Colon (tissue), 2 donors: ENCODE measurements around the gene NME5.
"Not testable (repeated sequence)": the region's sequence is repeated elsewhere in the genome, so short reads cannot be mapped to it uniquely, and the experiment has no call there.

Experiments
- FAIRE-seq: peaks from 2 replicates; lab custom pipeline; 2012; peaks lifted over from hg19 to GRCh38; lab: Jason Lieb, UNC
- donor health status: control.
- donor health status: control.

NME5 gene, protein sequence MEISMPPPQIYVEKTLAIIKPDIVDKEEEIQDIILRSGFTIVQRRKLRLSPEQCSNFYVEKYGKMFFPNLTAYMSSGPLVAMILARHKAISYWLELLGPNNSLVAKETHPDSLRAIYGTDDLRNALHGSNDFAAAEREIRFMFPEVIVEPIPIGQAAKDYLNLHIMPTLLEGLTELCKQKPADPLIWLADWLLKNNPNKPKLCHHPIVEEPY

DNA sequence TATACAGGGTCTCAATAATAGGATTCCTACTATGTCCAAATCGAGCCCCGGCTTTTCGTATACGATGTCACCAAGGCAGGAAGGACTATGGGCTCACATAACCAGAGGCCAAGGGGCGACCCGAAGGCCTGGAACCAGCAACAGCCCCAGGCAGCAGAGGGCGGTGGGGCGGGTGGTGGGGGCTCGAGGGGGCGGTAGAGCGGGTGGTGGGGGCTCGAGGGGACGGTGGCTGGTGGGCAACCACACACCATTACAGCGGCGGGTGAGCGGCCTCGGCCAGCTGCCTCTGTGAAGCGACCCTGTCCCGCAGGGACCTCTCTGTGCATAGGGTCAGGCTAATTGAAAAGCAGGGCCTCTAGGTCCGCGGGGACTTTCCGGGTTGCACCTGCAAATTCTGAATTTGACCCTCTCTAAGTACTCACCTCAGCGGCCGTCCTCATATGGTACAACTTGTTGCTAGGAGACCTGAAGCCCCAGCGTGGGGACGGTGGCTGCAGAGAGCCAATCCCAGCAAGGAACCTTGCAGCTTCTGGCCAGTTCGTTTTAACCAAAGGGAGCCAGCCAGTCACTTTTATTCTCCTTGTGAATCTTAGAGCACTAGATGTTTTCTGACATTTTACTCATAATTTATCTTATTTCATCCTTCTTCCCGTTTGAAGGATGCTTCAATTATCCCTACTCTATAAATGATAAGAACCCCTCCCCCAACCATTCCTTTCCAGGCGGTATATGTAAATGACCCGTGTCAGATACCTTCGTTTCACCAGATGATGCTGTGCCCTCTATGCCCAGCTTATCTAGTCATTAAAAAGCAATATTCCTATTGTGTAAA, at the start of gene NME5:
Gene NME5 (minus strand): TSS at position 480 of the 832 bp plus-strand sequence. CDS start 648 bp downstream, outside the sequence.
- no peak for FAIRE-seq

DNA sequence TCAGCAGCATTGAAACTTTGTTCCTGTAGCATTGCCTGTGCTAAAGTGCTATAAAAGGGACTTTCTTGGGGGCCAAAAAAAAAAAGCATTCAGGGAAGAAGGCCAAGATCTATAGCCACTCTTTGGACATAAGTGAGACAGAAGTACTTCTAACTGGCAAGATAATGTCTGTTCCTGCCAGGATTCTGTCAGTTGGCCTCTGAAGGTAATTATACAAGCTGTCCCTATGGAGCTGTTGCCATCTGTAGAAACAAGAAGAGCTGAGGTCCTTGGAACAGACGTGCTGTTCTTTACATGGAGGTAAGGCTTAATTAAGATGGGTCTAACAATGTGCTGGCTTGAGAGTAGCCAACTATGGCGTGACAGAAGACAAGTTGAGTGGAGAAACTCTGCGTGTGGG, 49.4 kb upstream of the NME5 start:
- FAIRE-seq: no peak

DNA sequence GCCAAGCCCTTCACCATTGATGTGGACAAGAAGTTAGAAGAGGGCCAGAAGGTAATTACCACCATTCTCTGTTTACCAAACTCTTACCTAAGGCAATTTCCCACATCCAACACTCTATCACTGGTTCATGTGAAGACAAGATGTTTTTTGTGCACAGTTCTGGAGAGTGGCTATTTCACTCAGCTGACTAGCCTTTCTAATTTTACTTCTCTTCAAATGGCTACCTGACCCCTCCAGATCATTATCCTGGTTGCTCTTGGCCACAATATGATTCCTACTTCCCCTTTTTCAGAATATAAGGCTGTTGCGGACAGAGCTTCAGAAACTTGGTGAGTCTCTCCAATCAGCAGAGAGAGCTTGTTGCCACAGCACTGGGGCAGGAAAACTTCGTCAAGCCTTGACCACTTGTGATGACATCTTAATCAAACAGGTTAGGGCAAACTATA, 46.8 kb upstream of the NME5 start:
- FAIRE-seq: no peak

DNA sequence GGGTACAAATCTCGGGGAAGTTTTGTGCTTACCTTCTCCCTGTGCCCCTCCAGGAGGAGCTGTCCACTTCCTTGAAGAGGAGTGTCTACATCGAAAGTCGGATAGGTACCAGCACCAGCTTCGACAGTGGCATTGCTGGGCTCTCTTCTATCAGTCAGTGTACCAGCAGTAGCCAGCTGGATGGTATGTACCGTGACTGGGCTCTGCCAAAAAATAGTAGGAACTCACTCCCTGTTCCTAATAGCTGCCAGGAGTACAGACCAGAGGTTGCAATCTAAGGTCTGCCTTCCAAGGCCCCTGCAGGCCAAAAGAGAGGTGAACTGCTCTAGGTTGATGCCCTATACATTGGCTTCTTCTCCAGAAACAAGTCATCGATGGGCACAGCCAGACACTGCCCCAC, 43.6 kb upstream of the NME5 start:
- no peak for FAIRE-seq

DNA sequence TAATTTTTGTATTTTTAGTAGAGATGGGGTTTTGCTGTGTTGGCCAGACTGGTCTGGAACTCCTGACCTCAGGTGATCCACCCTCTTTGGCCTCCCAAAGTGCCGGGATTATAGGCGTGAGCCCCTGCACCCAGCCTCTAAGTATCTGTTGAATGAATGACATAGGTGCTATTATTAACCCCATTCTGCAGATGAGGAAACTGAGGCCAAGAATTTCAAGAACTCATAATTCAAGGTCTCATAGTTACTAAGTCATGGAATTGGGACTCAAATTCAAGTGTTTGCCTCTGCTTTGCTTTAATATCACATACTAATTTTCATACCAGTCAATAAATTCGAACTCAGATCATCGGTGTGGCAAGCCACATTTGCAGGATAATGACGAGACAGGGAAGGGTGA, 41.6 kb upstream of the NME5 start:
- FAIRE-seq: no peak

DNA sequence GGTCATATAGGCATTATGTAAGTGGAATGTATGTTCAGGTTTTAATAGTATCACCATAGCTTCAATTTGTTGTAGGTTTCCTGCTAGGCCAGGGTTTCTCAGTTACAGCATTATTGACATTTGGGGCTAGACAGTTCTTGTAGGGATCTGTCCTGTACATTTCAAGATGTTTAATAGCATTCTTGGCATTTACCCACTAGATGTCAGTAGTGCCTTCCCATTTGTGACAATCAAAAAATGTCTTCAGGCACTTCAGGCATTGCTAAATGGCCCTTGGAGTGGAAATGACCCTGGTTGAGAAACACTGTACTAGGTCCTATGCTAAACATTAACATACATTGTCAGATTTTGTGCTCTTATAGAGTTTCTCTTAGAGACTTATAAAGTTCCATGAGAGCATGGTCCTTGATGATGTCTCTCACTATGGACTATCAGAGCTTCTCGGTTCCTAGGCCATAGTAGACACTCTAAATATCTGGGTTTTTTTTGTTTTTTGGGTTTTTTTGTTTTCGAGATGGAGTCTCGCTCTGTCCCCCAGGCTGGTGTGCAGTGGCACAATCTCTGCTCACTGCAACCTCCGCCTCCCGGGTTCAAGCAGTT, 41.1 kb upstream of the NME5 start:
- no peak for FAIRE-seq

DNA sequence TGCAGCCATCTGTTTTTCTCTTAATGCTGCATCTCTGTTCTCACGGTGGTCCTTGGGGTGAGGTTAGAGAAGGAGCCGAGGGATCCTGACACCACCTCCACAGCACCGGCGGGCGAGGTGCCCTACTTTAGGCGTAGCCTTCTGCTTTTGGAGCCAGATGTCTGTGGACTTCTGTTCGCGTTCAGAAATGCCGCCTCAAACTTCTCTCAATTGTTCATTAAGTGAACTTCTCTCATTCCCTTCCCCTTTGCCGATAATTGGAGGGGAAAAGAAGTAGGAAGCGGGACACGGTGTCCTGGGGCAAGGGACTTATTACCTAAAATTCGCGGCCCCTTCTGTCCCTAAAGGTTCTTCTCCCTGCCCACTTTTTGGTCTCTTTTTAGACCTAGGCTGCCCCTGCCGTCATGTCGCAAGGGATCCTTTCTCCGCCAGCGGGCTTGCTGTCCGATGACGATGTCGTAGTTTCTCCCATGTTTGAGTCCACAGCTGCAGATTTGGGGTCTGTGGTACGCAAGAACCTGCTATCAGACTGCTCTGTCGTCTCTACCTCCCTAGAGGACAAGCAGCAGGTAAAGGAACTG, 40.1 kb upstream of the NME5 start:
- no peak for FAIRE-seq

DNA sequence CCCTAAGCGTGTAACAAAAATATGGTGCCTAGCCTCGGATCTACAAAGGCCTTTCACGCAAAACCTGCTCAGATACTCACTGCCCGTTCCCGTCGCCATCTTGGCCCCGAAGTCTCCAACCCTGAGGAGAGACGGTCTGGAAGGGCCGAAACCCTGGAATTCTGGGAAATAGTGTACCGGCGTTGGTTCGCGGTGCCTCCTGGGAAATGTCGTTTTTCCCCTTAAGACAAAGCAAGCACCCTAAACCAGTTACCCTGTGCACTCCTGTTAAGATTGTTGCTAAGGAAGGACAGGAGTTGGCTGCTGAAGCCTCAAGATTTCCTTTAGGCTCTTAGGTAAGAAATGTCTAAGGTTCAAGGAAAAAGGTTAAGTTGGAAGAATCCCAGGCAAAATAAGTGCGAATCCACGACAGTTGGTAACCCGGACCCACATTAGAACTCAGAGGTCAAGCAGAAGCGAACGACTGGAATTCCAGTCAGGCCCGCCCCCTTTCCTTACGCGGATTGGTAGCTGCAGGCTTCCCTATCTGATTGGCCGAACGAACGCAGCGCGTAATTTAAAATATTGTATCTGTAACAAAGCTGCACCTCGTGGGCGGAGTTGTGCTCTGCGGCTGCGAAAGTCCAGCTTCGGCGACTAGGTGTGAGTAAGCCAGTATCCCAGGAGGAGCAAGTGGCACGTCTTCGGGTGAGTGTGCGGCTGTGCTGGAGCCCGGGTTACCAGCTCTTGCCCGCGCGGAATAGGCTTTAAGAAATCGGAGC, 39.5 kb upstream of the NME5 start, which contains the start of the genes BRD8 and KIF20A:
Gene BRD8 (minus strand): TSS at position 115 of the 761 bp plus-strand sequence. CDS start 16 bp downstream, at position 99.
Gene KIF20A (plus strand): TSS at position 597 of the 761 bp plus-strand sequence. CDS start 569 bp downstream, outside the sequence.
- FAIRE-seq: no peak

DNA sequence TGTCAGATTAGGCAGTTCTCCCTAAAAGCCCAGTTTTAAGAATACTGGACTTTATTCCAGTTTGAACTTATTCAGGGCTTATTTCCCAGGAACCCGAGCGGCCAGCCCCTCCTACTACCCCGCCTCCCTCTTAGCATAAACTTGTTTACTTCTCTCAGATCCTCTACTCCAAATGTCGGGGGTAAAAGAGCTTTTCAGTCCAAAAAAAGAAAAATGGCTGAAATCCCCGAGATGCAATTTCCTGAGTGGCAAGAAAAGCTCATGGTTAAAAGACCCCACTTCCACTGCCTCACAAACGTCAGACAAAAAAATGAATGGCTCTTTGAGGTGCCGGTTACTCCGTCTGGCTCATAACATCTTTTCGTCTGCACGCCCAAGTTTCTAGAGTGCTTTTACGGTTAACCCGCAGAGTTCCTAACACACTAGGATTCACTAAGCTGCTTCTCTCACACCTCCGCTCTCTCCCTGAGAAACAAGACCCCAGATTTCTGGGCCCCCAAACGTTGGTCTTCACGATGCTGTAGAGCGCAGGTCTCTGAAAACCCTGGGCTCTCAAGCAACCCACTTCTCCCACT, 38.8 kb upstream of the NME5 start:
- no peak for FAIRE-seq

DNA sequence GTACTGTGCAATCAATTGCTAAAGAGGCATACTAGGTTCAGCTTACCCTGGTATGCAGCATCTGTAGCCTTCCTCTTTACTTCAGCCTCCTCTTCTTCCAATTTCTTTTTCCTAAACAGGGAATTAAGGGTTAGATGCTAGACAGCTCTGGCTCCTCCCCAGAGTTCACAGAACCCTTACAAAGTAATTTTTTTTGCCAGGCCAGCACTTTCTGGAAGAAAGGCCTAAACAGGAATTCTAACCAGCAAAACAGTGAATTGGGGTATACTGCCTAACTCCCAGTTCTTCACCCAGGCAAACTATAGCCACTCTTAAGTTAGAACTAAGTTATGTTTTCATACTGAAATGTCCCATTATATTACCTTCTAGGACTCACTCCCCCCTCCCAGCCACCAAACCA, 31.1 kb upstream of the NME5 start:
- no peak for FAIRE-seq

DNA sequence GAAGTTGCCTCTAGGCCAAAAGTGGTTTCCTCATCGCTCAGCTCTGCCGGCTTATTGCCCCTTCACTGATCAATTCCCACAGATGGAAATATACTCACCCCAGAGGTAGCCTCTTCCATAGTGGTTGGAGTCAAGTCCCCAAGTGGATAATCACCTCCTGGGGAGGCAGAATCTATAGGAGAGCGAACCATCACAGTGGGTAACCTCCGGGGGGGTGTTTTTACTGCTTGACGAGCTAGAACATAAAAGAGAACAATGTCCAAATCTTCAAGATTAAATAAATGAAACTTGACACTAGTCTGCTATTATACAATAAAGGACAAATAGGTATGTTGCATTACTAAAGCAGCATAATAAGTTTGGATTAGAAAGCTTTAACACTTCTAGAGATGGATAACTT, 29.9 kb upstream of the NME5 start:
- FAIRE-seq: no peak

DNA sequence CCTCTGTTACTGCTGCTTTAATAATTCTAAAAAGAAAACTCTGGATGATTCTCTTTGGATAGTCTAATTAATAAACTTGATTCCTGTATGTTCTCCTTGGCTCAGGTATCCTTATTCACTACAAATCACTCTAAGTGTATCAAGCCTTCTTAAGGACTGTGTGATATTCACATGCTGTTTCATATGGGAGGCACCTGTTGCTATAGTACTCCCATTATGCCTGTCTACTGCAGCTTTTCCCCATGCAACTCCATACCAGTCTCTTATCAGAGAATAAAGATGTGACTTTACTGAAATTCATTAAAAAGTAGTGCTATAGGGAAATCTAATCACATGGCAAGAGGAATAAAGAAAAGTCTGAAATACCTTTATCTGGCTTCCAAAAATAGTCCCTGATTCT, 24.5 kb upstream of the NME5 start:
- FAIRE-seq: no peak

DNA sequence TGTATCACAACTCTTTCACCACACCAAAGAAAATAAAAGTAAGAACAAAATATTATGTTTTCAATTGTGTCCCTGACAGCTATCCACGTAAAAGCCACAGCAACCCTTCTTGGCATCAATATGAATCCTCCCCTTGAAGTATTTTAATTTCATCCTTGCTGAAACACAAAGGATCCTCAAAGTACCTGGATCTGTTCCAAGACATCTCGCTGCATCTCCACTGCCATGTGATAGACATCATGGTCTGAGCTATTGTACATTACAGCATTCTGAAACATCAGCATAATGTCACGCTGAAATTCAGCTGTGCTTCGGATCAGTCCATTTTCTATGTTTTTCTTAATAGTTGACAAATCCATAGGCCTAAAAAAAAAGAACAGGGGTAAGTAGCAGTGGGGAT, 21.5 kb upstream of the NME5 start:
- no peak for FAIRE-seq

DNA sequence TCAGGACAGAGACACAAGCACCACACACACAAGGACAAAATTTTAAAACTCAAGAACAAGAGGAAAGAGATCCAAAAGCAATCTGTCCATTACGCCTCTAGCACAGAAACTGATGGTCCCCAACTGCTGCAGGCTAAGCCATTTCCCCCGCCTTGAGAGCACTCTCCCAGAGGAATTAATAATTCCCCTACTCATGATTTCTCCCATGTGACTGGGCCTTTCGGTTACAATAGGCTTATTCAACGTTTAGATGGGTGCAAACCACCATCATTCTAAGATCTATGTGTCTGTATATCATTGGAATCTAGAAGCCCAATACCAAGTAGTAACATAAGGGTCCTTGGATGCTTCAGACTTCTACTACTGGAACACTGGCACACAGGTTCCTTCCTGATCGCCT, 20.4 kb upstream of the NME5 start:
- FAIRE-seq: no peak

DNA sequence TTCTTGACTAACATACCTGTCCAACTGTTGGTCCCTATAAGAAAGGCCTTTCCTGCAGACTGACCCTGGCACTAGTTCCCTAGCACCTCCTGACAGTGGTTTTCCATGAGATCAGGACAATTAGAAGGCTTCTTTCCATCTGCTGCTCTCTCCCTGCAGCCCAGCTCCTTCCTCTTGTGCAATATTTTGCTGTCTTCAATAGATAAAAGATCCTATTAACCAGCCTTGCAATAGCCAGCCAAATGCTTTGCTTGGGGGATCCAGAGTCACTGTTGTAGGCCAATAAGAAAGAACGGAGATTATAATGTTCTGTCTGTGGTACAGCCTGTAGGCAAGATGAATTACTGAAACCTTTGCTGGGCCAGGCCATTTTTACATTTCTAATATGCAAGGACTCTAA, 18.4 kb upstream of the NME5 start:
- FAIRE-seq: no peak

DNA sequence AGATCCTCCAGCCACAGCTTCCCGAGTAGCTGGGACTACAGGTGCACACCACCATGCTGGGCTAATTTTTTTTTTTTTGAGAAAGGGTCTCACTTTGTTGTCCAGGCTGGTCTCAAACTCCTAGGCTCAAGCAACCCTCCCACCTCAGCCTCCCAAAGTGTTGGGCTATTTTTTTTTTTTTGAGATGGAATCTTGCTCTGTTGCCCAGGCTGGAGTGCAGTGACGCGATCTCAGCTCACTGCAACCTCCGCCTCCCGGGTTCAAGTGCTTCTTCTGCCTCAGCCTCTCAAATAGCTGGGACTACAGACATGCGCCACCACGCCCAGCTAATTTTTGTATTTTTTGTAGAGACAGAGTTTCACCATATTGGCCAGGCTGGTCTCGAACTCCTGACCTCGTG, 16.7 kb upstream of the NME5 start:
- not testable (repeated sequence) for FAIRE-seq

DNA sequence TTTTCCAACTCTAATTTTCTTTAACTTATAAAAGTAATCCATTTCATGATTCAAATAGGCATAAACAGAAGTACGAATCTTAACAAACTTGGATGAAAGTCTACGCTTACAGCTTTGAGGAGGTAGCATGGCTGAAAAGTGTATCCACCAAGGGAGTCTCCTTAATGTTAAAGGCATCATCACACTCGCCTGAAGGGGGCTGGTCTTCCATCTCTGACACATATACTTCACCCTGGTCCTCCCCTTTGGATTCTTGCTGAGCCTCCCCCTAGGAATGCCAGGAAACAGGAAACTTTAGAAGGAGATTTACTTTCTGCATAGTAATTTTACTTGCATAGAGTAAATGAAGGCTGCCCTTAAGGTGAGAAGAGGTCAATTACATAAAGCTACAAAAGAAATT, 10.3 kb upstream of the NME5 start:
- FAIRE-seq: no peak

DNA sequence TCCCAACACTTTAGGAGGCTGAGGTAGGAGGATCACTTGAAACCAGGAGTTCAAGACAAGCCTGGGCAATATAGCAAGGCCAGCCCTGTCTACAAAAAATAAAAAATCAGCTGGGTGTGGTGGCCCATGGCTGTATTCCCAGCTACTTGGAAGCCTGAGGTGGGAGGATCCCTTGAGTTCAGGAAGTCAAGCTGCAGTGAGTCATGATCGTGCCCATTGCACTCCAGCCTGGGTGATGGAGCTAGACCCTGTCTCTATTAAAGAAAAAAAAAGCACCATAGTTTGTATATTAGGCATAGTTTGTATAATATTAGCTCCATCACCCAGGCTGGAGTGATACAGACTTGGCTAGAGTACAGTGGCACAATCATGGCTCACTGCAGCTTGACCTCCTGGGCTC, 9.6 kb upstream of the NME5 start:
- FAIRE-seq: no peak

DNA sequence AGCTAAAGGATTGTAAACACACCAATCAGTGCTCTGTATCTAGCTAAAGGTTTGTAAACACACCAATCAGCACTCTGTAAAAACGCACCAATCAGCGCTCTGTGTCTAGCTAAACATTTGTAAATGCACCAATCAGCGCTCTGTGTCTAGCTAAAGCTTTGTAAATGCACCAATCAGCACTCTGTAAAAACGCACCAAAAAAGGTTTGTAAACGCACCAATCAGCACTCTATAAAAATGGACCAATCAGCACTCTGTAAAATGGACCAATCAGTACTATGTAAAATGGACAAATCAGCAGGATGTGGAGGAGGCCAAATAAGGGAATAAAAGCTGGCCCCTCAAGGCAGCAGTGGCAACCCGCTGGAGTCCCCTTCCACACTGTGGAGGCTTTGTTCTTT, 4.3 kb upstream of the NME5 start:
- not testable (repeated sequence) for FAIRE-seq

DNA sequence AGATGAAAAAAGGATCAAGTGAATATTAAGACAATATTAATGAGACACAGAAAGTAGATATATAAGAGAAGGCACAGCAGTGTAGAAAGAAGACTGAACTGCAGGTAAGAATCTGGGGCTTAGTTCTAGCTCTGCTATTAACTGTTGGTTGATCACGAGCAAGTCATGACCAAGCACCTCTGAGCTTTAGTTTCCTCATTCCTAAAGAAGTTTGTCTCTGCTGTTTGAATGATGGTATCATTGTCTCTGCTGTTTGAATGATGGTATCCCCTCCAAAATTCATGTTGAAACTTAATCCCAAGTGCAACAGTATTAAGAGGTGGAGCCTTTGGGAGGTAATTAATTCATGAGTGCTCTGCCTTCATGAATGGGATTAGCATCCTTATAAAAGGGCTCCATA, 2.5 kb upstream of the NME5 start:
- FAIRE-seq: no peak

DNA sequence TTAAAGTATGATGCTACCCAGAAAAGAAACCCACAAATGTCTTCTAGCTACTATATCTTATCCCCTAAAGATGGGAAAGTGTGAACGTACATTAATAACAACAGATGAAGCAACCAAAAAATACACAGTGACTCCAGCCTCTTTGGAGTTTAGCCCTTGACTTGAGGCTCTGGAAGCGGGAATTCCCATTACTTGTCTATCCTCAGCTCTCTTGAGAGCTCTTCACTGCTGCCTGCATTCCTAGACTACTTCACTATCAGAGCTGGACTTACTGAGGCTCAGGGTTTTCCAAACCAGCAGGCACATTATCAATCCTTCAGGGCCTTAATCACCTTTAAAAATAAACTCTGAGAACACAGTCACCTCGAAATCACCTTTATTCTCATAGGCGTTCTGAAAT, 1.0 kb upstream of the NME5 start:
- FAIRE-seq: no peak

DNA sequence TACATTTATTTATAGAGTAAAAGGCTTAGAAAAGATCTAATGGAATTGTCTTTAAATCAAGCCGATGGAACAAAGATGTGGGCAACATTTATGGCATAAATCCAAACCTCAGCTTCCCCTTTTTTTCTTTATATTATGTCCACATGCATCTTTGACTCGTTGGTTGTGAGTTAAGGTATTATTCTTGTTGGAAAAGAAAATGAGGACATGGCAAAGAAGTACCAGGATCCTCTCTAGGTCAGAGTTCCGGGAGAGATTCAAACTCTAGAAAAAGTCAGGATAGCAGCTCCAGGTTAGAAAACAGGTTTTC, 508 bp upstream of the NME5 start:
- no peak for FAIRE-seq
